HG02610 (cell line): Measurements from ENCODE around the gene B3GALT6.

Experiments used
- ATAC-seq: cut with Tn5 transposase; IDR thresholded peaks from one replicate; pipeline ENCODE4 v1.9.1; 2021; ENCODE audit warnings: mild to moderate bottlenecking, moderate library complexity; ENCODE audit not compliant: unreplicated experiment

B3GALT6 gene

DNA sequence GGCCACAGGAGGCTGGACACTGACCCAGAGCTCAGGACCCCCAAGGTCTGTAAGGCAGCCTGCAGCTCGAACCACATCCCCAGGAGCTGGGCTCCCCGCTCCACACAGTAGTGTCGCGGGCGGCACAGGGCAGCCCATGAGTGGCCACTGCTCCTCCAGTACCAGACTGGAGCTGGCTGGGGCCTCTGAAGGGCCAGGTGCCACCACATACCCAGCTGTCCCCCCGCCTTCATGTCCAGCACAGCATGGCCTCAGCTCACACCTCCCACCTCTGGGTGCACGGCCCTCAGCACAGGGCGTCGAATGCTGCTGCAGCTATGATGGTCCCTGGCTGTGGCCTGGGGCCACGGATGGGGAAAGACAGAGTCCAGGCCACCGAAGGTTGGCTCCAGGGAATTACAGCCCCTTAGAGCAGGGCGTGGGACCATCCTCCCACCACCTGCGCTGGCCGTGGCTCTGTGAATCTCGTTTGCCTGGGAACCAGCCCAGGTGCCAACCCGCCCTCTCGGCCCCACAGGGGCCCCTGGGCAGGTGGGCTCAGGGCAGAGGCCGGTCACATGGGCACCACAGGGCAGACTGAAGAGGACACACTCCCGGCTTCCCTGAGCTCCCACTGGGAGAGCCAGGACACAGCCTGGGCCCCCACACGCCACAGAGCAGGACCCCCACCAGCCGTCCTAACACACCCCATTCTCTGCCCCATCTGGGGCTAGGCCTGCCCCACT lies 16.0 kb upstream of the B3GALT6 start:
- ATAC-seq: no peak

GRCh38 chr1:1216770-1217620 lies 15.0 kb upstream of the B3GALT6 start:
- no peak for ATAC-seq

GRCh38 chr1:1217621-1218523 lies 14.2 kb upstream of the B3GALT6 start:
- no peak for ATAC-seq

- no peak for ATAC-seq
Observed at GRCh38 chr1:1218524-1219200, 13.4 kb upstream of the B3GALT6 start.

DNA sequence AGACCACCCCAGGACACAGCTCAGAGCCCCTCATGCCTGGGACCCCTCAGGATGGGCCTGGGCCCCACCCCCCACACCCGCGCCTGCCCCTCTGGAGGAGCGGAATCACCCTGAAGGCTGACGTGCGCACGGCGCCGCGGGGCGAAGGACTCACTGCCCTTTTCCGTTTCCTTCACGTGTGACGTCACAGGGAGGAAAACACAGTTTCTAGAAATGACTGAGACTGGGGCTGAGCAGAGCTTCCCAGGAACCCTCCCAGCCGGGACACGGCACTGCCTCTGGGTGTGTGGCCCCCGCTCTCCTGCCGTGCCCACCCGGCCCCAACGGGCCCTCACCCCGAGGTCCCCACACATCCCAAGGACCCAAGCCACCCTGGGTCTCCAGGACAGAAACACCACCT lies 12.7 kb upstream of the B3GALT6 start:
- ATAC-seq: no peak

DNA sequence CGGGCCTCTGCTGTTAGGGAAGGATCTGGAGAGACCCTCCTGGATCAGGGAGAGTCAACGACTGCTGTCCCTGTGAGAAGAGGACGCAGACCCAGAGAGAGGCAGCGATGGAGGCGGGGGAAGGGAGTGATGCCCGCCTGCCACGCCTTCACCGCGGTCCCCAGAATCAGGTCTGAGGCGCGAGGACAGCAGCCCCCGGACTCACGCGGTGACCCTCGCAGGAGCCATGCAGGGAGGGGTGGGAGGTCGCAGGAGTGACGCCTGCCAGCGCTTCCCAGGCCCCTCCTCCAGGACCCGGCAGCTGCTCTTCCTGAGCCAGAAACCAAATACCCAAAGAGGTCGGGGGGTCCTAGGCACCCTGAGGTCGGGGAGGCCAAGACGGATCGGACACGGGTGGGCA lies 11.8 kb upstream of the B3GALT6 start:
- no peak for ATAC-seq

GRCh38 chr1:1221887-1222574 lies 10.0 kb upstream of the B3GALT6 start:
- ATAC-seq: no peak

DNA sequence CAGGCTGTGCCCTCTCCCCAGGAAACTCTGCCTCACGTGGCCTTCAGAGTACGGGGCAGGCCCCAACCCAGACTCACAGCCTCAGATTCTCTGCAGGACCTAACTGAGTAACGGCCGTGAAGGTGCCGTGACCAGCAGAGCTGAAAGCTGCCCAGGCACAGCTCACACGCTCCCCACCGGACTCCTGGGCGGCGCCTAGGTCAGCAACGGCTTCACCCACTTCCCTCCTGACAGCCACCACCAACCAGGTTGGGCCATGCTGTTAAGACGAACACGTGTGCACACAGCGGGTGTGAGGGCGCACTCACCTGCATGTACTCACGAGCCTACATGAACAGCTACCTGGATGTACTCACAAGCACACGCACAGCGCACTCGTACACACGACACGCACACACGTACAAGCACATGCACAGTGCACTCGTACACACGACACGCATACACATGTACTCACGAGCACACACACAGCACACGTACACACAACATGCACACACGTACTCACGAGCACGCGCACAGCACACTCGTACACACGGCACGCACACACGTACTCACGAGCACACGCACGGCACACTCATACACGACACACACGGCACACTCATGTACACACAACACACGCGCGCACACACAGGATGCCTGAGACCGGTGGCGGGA lies 9.3 kb upstream of the B3GALT6 start:
- ATAC-seq: no peak

DNA sequence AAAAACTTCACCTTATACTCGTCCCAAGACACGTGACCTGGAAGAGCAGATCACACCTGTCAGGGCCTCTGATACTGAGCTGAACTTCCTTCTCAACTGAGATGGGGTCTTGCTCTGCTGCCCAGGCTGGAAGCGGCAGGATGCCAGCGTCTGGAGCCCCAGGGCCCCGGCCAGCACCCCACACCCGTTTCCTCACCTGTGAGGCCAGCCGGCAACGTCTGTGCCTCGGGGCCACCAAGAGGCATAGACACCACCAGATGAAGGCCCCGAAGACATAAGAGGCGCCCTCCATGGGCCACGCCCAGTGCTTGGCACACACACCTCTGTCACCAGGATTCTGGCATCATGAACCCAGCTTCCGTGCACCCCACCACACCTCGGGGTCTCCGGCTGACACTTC lies 8.7 kb upstream of the B3GALT6 start:
- no peak for ATAC-seq

GRCh38 chr1:1223891-1224290 lies 8.1 kb upstream of the B3GALT6 start:
- no peak for ATAC-seq

- no peak for ATAC-seq
Observed at GRCh38 chr1:1225238-1225845, 6.7 kb upstream of the B3GALT6 start.

- ATAC-seq: no peak
Observed at GRCh38 chr1:1225913-1226312, 6.1 kb upstream of the B3GALT6 start.

DNA sequence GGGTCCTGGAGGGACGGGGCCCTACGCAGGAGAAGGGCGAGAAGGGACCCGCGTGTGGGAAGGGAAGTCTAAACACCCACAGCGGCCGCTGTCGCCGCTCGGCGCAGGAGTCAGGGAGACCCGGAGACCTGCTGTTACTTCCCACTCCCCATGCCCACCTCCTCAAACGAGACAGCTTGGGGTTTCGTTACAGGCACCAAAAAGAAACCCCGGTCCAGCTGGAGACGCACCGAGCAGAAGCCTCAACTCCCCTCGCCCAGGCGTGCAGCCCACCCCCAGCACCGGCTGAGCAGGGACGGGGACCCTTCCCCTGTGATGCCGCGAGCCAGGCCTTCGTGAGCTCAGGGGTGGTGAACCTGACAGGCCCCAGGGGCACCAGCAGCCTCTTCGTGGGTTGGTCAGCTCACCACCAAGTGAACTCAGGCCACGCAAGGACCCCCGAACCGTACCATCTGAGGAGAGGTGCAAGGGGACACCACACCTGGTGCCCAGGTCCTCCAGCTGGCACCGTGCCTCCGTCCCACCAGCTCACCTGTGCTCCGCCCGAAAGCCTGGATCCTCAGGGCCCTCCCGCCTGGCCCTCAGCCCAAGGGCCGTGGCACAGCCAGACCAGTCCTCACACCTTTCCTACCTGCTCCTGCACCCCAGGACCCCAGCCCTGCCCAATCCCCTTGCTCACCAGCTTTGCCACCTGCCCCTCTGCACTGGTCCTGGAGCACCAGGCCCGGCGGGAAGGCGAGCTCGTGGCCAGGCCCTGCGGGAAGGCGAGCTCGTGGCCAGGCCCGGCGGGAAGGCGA lies 5.3 kb upstream of the B3GALT6 start:
- no peak for ATAC-seq

DNA sequence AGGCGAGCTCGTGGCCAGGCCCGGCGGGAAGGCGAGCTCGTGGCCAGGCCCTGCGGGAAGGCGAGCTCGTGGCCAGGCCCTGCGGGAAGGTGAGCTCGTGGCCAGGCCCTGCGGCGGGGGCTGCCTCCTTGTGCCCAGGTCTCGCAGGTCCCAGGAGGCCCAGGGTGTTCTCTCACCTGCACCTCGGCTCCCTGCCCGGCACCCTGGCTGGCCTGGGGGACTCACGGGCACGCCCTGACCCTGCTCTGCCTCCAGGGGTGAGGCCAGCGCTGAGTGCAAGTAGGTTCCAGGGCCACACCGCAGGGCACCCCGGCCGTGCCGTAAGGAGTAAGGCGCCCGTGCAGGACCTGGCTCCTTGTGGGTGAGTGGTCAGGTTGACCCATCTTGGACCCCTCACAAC lies 4.7 kb upstream of the B3GALT6 start:
- ATAC-seq: no peak

- no peak for ATAC-seq
Observed at GRCh38 chr1:1228187-1228586, 3.9 kb upstream of the B3GALT6 start.

- no peak for ATAC-seq
Observed at GRCh38 chr1:1228596-1229321, 3.3 kb upstream of the B3GALT6 start.

DNA sequence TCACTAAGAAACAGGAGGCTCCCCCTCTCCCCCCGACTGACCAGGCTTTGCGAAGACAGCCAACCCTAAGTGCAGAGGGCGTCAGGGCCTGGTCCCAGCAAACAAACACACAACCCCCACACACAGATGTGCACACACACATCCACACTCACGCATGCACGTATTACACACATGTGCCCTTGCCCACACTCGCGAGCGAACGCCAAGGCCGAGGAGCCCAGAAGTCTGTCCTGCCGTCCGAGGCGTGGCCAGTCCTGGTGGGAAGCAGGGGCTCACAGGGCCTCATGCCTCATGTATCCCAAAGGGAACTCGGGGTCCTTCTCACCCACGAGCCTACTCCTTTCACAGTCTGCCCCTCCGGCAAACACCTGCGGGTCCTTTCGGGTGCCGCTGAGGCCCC lies 2.3 kb upstream of the B3GALT6 start:
- ATAC-seq: no peak
